Occipital lobe (tissue), 2 donors: ENCODE data around the gene DENND11. TPM values are rescaled to one million over a fixed set of nuclear protein-coding genes. Genes with fewer than 3 reads are reported as not detected.

Experiments
- small RNA-seq: library from RNA; depleted of rRNA; stranded (forward); fragments of <200 nt; gene quantifications from one replicate; pipeline ENCODE3, GENCODE V24; 2014
- total RNA-seq: library from RNA; depleted of rRNA; stranded (reverse); fragments of >200 nt; gene quantifications from one replicate; pipeline ENCODE4 v1.2.3, GENCODE V29; 2014

Gene DENND11
- total RNA-seq, 1 donor from 2014 or later = 47.7 TPM

Small RNA genes within 50 kb of the gene (small RNA-seq; reads per million reads assigned to genes)
- not detected for gene RNU1-82P

Other genes starting within 250 kb of the DENND11 start
- 45.2 TPM for gene AGK, start 150.8 kb downstream of the DENND11 start, total RNA-seq
- 0.16 TPM for gene WEE2, start 6.2 kb upstream of the DENND11 start, total RNA-seq
- 79.9 TPM for gene SSBP1, start 36.2 kb upstream of the DENND11 start, total RNA-seq
- 2.5 TPM for gene TAS2R3, start 61.9 kb upstream of the DENND11 start, total RNA-seq
- 4.5 TPM for gene TAS2R4, start 74.5 kb upstream of the DENND11 start, total RNA-seq
- gene TAS2R5, start 88.1 kb upstream of the DENND11 start, total RNA-seq = 3.4 TPM
- not detected for gene PRSS37, start 139.3 kb upstream of the DENND11 start, total RNA-seq
- gene OR9A4, start 214.2 kb upstream of the DENND11 start, total RNA-seq = 0.31 TPM
- gene CLEC5A, start 244.8 kb upstream of the DENND11 start, total RNA-seq = not detected